ENCODE data around the gene PYGM.

The PYGM gene

GRCh38 chr11:64713781-64714363, 45.9 kb downstream of the PYGM start:
- Histone ChIP-seq H3K27ac (ENCODE audit: low read depth, low read length) (no peak overlapping the region), H3K4me3 (ENCODE audit: insufficient read depth, low read length, poor library complexity, severe bottlenecking) (no peak overlapping the region), H4K20me1 (ENCODE audit: low read depth, low read length) (no peaks in the 10 kb centered on the region)

DNA sequence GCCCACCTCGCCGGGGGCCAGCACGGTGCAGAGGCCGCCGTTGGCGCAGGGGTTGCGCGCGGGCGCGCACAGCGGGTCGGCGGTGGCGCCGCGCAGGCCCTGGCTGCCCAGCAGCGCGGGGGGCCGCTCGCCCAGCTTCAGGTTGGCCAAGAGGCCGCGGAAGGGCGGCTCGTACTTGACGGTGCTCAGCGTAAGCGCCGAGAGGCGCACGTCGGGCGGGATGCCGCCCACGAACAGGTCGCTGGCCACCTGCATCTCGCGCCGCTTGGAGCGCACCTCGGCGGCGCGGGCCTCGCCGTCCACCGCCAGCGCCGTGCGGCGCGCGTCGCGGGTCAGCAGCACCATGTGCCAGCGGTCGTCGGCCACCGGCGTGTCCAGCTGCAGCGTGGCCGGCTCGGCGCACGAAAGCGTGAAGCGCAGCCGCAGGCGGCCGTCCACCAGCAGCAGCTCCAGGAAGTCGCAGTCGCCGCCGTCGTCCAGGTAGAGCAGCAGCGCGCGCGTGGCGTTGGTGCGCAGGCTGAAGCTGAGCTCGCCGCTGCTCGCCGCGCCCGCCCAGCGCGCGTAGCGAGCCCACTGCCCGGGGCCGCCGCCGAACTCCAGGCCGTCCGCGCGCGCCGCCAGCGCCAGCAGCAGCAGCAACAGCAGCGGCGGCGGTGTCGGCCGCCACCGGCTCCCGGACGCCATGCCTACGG, 46.6 kb downstream of the PYGM start:
- no peak overlapping the region for H3K4me2 ChIP-seq (ENCODE audit: low read depth, low read length, poor library complexity, severe bottlenecking)
- no peaks in the 10 kb centered on the region for H3K27me3 ChIP-seq (ENCODE audit: low read length)

More at GRCh38 chr11:64713781-64714363, 45.9 kb downstream of the PYGM start:
- no peak overlapping the region for H2AFZ ChIP-seq (ENCODE audit: low read depth, low read length, severe bottlenecking)
- no peak for TF ChIP-seq EZH2phosphoT487 (conservative IDR thresholded peaks at IDR 0.05; ENCODE audit: low read length)
- H3K4me2 ChIP-seq (ENCODE audit: low read depth, low read length, poor library complexity, severe bottlenecking): no peak overlapping the region
- no peaks in the 10 kb centered on the region for H3K36me3 ChIP-seq (ENCODE audit: low read length)
- H3K27me3 ChIP-seq (ENCODE audit: low read length): no peaks in the 10 kb centered on the region
- no peaks in the 10 kb centered on the region for H3F3A ChIP-seq (ENCODE audit: insufficient read depth)
- no peaks in the 10 kb centered on the region for H3K9me2 ChIP-seq (replicated peaks; ENCODE audit: insufficient read depth, low read length)
- no peak overlapping the region for H3K9ac ChIP-seq (ENCODE audit: low read length)
- H3K9me3 ChIP-seq (ENCODE audit: insufficient read depth, low read length): no peaks in the 10 kb centered on the region
- H3K79me2 ChIP-seq (ENCODE audit: insufficient read depth, low read length): no peaks in the 10 kb centered on the region

DNA sequence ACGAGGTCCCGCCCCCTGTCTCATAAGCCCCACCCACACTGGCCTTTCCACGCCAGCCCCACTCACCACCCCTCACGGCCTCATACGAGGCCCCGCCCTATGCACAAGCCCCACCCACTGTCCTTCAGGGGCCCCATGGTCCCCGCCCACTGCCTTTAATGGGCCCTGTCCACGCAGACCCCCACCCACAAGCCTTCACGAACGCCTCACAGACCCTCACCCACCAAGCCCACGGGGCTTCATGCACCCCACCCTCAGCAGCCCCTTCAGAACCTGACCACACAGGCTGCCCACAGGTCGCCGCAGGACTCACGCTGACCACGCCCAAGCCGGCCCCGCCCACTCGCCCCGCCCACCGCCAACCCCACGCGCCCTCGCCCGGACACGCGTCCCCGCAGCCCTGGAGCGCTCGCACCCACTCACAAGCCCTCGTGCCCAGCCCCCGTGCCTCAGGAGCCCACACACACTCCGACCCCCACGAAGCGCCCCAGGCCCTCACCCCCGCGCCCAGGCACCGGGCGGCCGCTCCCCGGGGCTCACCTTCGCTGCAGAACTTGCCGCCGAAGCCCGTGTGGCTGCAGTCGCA, 47.3 kb downstream of the PYGM start:
- Histone ChIP-seq H3K9me2 (replicated peaks; ENCODE audit: insufficient read depth, low read length) (no peaks in the 10 kb centered on the region), H2AFZ (ENCODE audit: low read depth, low read length, severe bottlenecking) (no peak overlapping the region), H3F3A (ENCODE audit: insufficient read depth) (no peaks in the 10 kb centered on the region), H3K9me3 (ENCODE audit: insufficient read depth, low read length) (no peaks in the 10 kb centered on the region), H3K27me3 (ENCODE audit: low read length) (no peaks in the 10 kb centered on the region), H3K9ac (ENCODE audit: low read length) (no peak overlapping the region), H4K20me1 (ENCODE audit: low read depth, low read length) (no peaks in the 10 kb centered on the region), H3K4me2 (ENCODE audit: low read depth, low read length, poor library complexity, severe bottlenecking) (no peak overlapping the region), H3K4me3 (ENCODE audit: insufficient read depth, low read length, poor library complexity, severe bottlenecking) (no peak overlapping the region), H3K27ac (ENCODE audit: low read depth, low read length) (no peak overlapping the region), H3K79me2 (ENCODE audit: insufficient read depth, low read length) (no peaks in the 10 kb centered on the region), H3K36me3 (ENCODE audit: low read length) (no peaks in the 10 kb centered on the region)
- TF ChIP-seq, protein P1, sequence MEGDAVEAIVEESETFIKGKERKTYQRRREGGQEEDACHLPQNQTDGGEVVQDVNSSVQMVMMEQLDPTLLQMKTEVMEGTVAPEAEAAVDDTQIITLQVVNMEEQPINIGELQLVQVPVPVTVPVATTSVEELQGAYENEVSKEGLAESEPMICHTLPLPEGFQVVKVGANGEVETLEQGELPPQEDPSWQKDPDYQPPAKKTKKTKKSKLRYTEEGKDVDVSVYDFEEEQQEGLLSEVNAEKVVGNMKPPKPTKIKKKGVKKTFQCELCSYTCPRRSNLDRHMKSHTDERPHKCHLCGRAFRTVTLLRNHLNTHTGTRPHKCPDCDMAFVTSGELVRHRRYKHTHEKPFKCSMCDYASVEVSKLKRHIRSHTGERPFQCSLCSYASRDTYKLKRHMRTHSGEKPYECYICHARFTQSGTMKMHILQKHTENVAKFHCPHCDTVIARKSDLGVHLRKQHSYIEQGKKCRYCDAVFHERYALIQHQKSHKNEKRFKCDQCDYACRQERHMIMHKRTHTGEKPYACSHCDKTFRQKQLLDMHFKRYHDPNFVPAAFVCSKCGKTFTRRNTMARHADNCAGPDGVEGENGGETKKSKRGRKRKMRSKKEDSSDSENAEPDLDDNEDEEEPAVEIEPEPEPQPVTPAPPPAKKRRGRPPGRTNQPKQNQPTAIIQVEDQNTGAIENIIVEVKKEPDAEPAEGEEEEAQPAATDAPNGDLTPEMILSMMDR (IDR thresholded peaks at IDR 0.05; ENCODE audit: insufficient read depth, low read length, poor library complexity, severe bottlenecking): no peak
- no peak for TF ChIP-seq EZH2phosphoT487 (conservative IDR thresholded peaks at IDR 0.05; ENCODE audit: low read length)

More for the DNA sequence above, 46.6 kb downstream of the PYGM start:
- no peak for TF ChIP-seq EZH2phosphoT487 (conservative IDR thresholded peaks at IDR 0.05; ENCODE audit: low read length)
- TF ChIP-seq, protein P1 (IDR thresholded peaks at IDR 0.05; ENCODE audit: insufficient read depth, low read length, poor library complexity, severe bottlenecking): no peak
- no peak overlapping the region for H3K9ac ChIP-seq (ENCODE audit: low read length)
- no peak overlapping the region for H3K4me3 ChIP-seq (ENCODE audit: insufficient read depth, low read length, poor library complexity, severe bottlenecking)
- H3K9me2 ChIP-seq (replicated peaks; ENCODE audit: insufficient read depth, low read length): no peaks in the 10 kb centered on the region
- no peaks in the 10 kb centered on the region for H3K79me2 ChIP-seq (ENCODE audit: insufficient read depth, low read length)
- no peaks in the 10 kb centered on the region for H3K9me3 ChIP-seq (ENCODE audit: insufficient read depth, low read length)
- no peak overlapping the region for H3K27ac ChIP-seq (ENCODE audit: low read depth, low read length)
- no peaks in the 10 kb centered on the region for H4K20me1 ChIP-seq (ENCODE audit: low read depth, low read length)
- H3F3A ChIP-seq (ENCODE audit: insufficient read depth): no peaks in the 10 kb centered on the region
- H3K36me3 ChIP-seq (ENCODE audit: low read length): no peaks in the 10 kb centered on the region
- H2AFZ ChIP-seq (ENCODE audit: low read depth, low read length, severe bottlenecking): no peak overlapping the region

- no peaks in the 10 kb centered on the region for H3K27me3 ChIP-seq (ENCODE audit: low read length)
- no peak overlapping the region for H3K9ac ChIP-seq (ENCODE audit: low read length)
- H3K9me3 ChIP-seq (ENCODE audit: insufficient read depth, low read length): no peaks in the 10 kb centered on the region
- no peaks in the 10 kb centered on the region for H3K79me2 ChIP-seq (ENCODE audit: insufficient read depth, low read length)
- no peaks in the 10 kb centered on the region for H3F3A ChIP-seq (ENCODE audit: insufficient read depth)
- no peak overlapping the region for H3K4me2 ChIP-seq (ENCODE audit: low read depth, low read length, poor library complexity, severe bottlenecking)
- no peak overlapping the region for H3K4me3 ChIP-seq (ENCODE audit: insufficient read depth, low read length, poor library complexity, severe bottlenecking)
- no peaks in the 10 kb centered on the region for H3K9me2 ChIP-seq (replicated peaks; ENCODE audit: insufficient read depth, low read length)
- H2AFZ ChIP-seq (ENCODE audit: low read depth, low read length, severe bottlenecking): no peak overlapping the region
- no peaks in the 10 kb centered on the region for H3K36me3 ChIP-seq (ENCODE audit: low read length)
- no peaks in the 10 kb centered on the region for H4K20me1 ChIP-seq (ENCODE audit: low read depth, low read length)
- TF ChIP-seq, protein P1 (IDR thresholded peaks at IDR 0.05; ENCODE audit: insufficient read depth, low read length, poor library complexity, severe bottlenecking): no peak
- TF ChIP-seq EZH2phosphoT487 (conservative IDR thresholded peaks at IDR 0.05; ENCODE audit: low read length): no peak
- H3K27ac ChIP-seq (ENCODE audit: low read depth, low read length): no peak overlapping the region
These were observed 47.8 kb downstream of the PYGM start for GRCh38 chr11:64711956-64712362.
